GM12875 (cell line): Measurements from ENCODE around the gene TMEM107.
A peak's percentile ranks its signal among the peaks of the same experiment; 100 is the strongest.

Source experiments
- H3K4me3 ChIP-seq: one replicate; pipeline ENCODE4 v1.5.1; 2011; ENCODE audit warnings: low read depth, low read length, control low read depth
- TF ChIP-seq, protein P1 (sequence below): IDR thresholded peaks from 2 replicates; pipeline ENCODE4 v1.5.1; 2011; ENCODE audit warnings: low read depth, mild to moderate bottlenecking, control low read depth, inconsistent platforms, low read length, moderate library complexity, borderline replicate concordance; ENCODE audit not compliant: insufficient read depth

The TMEM107 gene

DNA sequence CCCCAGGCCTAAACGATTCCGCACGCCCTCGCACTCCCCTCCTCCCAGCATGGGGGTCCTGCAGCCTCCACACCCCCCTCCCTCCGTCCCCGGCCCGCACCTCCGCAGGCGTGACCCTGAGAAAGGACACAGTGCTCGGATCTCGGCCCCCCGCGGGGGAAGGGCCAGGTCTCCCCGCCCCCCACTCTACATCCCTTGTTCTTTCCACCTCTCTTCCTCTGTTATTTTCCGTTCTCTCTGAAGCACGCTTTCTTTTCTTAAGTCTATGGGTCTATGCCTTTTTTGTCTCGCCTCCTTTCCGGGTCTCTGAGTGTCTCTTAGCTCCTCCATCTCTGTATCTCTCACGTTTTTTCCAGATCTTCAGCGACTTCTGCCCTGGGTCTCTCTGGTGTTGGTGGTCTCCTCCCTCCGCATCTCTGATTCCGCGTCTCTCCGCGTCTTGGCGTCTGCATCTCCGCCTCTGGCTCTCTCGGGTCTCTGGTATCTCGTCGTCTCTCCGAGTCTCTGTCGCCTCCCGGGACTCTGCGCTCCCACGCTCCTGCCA lies 50.2 kb downstream of the TMEM107 start:
- TF ChIP-seq, protein P1, sequence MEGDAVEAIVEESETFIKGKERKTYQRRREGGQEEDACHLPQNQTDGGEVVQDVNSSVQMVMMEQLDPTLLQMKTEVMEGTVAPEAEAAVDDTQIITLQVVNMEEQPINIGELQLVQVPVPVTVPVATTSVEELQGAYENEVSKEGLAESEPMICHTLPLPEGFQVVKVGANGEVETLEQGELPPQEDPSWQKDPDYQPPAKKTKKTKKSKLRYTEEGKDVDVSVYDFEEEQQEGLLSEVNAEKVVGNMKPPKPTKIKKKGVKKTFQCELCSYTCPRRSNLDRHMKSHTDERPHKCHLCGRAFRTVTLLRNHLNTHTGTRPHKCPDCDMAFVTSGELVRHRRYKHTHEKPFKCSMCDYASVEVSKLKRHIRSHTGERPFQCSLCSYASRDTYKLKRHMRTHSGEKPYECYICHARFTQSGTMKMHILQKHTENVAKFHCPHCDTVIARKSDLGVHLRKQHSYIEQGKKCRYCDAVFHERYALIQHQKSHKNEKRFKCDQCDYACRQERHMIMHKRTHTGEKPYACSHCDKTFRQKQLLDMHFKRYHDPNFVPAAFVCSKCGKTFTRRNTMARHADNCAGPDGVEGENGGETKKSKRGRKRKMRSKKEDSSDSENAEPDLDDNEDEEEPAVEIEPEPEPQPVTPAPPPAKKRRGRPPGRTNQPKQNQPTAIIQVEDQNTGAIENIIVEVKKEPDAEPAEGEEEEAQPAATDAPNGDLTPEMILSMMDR: no peak

DNA sequence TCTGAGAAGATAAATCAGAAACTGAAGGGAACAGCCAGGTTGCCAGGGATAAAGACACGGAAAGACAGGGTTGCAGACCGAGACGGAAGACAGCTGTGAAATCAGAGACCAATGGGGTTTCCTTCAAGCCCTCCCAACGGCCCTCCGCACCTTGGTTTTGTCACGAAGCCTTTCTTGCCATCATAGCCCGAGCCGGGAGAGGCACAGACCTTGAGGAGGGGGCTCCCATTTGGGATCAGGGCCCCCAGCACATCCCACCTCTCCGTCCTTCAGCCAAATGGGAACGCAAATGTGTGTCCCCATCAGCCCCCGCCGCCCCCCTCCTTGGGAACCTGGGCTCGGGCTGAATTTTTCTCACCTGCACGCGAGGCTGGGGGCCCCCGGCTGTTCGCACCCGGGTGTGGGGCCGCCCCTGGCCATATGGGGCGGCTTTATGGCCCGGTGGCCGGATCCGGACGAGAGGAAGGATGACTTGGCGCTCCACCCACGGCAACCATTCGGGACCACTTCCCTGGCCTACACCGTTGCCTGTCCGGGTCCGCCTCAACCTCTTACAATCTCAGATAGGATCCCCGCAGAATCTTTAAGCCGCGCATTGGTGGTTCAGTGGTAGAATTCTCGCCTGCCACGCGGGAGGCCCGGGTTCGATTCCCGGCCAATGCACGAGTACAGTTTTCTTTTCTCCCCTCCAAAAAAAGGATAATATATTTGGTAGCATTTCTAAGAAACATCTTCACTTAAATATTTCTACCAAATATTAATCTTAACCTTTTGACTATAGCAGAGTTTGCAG lies 50.8 kb downstream of the TMEM107 start:
- H3K4me3 ChIP-seq: peak overlapping the region; percentile 76
- TF ChIP-seq, protein P1: no peak

More for the DNA sequence above, 50.2 kb downstream of the TMEM107 start:
- peak overlapping the region; percentile 76 for H3K4me3 ChIP-seq

DNA sequence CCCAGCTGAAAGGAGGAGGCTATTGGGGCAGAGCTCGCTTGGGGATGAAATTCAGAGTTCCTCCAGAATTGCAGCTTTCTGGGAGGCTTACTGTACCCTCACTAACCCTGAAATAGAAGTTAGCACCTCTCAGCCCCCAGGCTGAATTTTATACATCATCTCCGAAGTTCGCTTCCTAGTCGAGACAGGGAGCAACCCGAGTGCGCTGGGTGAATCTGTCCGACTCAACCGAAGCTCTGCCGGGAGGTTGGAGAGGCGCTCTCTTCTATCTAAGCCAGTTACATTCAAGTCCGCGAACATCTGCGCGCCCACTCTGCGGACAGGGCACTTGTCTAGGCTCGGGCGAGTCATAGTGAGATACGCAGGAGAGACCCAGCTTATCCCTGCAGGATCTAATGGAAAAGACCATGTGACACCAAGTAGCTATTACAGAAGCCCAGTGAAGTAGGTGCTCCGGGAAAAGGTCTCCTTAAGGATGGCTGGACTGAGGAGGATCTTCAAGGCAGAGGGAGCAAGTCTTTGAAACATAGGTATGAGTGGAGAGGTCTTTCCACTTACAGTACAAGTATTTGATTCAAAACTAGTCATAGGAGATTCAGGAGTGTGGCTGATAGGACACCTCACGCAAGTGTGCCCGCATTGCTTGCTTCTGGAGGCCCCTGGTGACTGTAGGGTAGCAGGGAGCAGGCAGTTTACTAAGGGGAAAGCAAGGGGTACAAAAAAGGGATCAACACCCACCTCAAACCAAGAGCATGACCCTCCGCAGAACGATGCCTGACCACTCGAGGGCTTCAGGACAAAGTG lies 51.6 kb downstream of the TMEM107 start:
- TF ChIP-seq, protein P1: no peak

DNA sequence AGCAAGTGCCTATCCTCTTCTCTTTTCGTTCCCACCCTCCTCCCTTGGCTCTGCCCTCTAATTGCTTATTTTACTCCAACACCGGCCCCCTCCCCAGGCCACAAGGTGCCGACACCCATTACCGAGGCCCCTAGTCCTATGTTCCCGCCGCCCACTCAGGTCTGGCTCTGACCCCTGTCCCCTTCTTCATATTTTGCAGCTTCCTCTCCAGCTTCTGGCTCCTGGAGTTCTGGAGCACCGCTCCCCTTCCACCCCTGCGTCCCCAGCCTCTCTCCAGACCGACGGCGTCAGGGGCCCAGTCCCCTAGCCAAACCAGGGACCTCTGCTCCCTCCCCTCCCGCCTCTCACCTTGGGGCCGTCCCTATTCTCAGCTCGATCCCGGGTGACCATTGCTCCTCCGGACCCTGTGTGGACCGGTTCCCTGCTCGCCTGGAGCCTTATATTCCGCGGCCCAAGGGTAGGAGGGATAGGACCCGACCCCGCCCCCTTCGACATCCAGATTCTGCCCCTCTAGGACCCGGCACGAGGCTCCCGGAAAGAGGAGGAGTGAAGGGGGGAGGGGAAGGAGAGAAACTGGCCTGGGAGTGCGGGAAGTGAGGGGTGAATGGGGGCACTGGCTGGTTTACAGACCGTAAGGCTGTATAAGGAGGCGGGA lies 52.4 kb downstream of the TMEM107 start, which contains the start of gene HES7:
HES7 (minus strand) TSS at position 412 of the 655 bp plus-strand sequence; CDS start at position 390, 22 bp downstream.
- peak within 1 kb of the TSS; percentile 59 for H3K4me3 ChIP-seq
- TF ChIP-seq, protein P1: no peak

More for the DNA sequence above, 51.6 kb downstream of the TMEM107 start:
- H3K4me3 ChIP-seq: peak overlapping the region; percentile 6

DNA sequence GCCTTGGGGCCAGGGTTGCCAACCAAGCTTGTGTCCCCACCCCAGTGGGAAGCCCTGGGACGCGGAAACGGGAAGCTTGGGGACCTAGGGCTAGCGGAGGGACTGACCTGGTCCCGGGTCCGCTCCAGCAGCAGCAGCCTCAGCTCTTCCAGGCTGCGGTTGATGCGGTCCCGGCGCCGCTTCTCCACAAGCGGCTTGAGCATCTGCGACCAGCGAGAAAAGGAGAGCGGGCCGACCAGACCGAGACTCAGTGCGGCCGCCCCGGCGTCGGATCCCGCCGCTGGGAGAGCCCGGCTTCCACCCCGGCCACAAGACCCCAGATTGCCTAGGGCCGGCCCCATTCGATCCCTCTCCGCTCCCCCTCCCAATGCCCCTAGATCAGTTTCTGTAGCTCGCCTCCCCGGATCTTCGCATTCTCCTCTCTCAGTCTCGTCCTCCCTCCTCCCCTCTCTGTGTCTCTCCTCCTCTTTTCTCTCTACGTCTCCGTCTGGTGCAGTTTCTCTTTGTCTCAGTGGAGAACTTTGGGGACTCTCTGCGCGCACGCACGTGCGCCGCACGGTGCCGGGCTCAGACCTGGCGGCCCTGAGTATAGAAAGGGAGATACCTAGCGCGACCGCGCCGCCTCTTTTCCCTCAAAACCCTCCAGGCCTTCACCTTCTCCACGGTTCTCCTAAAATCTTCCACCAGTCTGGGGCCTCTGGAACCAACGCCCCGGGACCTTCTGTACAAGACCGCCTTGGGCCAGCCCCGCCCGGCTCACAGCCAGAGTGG lies 53.1 kb downstream of the TMEM107 start:
- H3K4me3 ChIP-seq: peak overlapping the region; percentile 59
- TF ChIP-seq, protein P1: no peak
